GM23338 (cell line): ENCODE measurements around the gene HOXD9.

Source experiments
- EZH2 ChIP-seq: fragments of 200-600 bp; sonication (generic); IDR thresholded peaks from one replicate; pipeline ENCODE4 v1.8.0; 2017; ENCODE audit warnings: antibody characterized with exemption, mild to moderate bottlenecking, low read depth; ENCODE audit not compliant: unreplicated experiment
- EZH2phosphoT487 ChIP-seq: fragments of 200-600 bp; sonication (generic); IDR thresholded peaks from one replicate; pipeline ENCODE4 v1.8.1; 2018; ENCODE audit warnings: antibody characterized with exemption; ENCODE audit not compliant: unreplicated experiment
- NANOG ChIP-seq: IDR thresholded peaks from 2 replicates; pipeline ENCODE4 v1.6.1; 2016; ENCODE audit warnings: antibody characterized with exemption, borderline replicate concordance
- POLR2AphosphoS5 ChIP-seq: IDR thresholded peaks from 2 replicates; pipeline ENCODE4 v1.6.1; 2016; ENCODE audit warnings: antibody characterized with exemption, low read depth
- STAT1 ChIP-seq: IDR thresholded peaks from one replicate; pipeline ENCODE4 v1.6.1; 2016; ENCODE audit warnings: antibody characterized with exemption; ENCODE audit not compliant: unreplicated experiment
- TF ChIP-seq, protein P1 (sequence below), 2 experiments: fragments of 200-600 bp in 1 of 2; sonication (generic) in 1 of 2; conservative IDR thresholded peaks; 2 replicates each; pipeline versions ENCODE4 v1.5.1 to v1.6.1; 2016 to 2017; ENCODE audit warnings: antibody characterized with exemption in 2 of 2, low read depth in 2 of 2, mild to moderate bottlenecking in 2 of 2, moderate library complexity in 1 of 2
- TF ChIP-seq, protein P2 (sequence below): IDR thresholded peaks from one replicate; pipeline ENCODE4 v1.6.1; 2018; ENCODE audit warnings: antibody characterized with exemption; ENCODE audit not compliant: unreplicated experiment
- TF ChIP-seq, protein P3 (sequence below): IDR thresholded peaks from 2 replicates; pipeline ENCODE4 v1.6.1; 2016; ENCODE audit warnings: antibody characterized with exemption

DNA sequence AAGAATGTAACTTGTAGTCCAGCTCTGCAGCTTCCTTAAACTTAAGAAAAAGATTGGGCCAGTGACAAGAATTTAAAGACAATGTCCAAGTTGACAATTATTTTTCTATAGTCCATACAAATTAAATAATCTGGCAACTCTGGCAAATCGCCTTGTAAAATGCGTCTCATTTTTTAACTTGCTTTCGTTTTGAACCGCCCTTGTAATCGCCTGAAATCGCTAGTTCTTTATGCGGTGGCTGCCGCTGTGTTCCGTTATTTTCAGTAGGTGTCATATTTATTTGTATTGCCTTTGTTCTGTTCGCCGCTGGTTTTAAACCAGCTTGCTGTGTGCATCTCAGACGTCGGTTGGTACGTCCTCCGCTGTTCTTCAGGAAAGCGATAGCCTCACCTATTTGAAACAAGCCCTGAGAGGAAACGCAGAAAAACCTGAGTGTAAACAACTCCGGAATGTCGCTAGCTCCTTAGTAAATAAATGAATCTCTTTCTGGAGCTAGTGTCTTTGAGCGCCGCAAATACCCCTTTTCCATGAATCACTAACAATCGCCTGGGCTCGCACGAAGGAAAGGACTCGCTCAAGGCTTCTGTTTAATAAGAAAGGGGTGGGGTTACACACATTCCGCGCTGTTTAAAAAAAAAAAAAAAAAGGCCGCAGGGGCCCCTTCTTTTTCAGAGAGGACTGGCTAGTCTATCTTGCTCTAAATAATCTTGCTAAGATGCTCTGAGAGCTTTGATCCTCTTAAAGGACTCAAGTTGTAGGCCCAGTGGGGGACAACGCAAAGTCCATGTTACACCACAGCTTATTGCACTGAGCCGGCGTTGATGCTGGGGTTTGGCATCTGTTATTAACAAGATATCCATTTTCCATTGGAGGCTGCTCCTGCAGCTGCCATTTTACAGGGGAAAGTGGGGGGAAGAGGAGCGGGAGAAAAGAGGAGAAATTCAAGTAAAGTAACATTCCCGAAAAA lies 10.0 kb downstream of the HOXD9 start:
- TF ChIP-seq, protein P1, sequence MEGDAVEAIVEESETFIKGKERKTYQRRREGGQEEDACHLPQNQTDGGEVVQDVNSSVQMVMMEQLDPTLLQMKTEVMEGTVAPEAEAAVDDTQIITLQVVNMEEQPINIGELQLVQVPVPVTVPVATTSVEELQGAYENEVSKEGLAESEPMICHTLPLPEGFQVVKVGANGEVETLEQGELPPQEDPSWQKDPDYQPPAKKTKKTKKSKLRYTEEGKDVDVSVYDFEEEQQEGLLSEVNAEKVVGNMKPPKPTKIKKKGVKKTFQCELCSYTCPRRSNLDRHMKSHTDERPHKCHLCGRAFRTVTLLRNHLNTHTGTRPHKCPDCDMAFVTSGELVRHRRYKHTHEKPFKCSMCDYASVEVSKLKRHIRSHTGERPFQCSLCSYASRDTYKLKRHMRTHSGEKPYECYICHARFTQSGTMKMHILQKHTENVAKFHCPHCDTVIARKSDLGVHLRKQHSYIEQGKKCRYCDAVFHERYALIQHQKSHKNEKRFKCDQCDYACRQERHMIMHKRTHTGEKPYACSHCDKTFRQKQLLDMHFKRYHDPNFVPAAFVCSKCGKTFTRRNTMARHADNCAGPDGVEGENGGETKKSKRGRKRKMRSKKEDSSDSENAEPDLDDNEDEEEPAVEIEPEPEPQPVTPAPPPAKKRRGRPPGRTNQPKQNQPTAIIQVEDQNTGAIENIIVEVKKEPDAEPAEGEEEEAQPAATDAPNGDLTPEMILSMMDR (conservative IDR thresholded peaks at IDR 0.05; ENCODE audit: low read depth in 2 of 2) = no peak
- TF ChIP-seq POLR2AphosphoS5 = no peak
- TF ChIP-seq, protein P2, sequence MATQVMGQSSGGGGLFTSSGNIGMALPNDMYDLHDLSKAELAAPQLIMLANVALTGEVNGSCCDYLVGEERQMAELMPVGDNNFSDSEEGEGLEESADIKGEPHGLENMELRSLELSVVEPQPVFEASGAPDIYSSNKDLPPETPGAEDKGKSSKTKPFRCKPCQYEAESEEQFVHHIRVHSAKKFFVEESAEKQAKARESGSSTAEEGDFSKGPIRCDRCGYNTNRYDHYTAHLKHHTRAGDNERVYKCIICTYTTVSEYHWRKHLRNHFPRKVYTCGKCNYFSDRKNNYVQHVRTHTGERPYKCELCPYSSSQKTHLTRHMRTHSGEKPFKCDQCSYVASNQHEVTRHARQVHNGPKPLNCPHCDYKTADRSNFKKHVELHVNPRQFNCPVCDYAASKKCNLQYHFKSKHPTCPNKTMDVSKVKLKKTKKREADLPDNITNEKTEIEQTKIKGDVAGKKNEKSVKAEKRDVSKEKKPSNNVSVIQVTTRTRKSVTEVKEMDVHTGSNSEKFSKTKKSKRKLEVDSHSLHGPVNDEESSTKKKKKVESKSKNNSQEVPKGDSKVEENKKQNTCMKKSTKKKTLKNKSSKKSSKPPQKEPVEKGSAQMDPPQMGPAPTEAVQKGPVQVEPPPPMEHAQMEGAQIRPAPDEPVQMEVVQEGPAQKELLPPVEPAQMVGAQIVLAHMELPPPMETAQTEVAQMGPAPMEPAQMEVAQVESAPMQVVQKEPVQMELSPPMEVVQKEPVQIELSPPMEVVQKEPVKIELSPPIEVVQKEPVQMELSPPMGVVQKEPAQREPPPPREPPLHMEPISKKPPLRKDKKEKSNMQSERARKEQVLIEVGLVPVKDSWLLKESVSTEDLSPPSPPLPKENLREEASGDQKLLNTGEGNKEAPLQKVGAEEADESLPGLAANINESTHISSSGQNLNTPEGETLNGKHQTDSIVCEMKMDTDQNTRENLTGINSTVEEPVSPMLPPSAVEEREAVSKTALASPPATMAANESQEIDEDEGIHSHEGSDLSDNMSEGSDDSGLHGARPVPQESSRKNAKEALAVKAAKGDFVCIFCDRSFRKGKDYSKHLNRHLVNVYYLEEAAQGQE = no peak
- TF ChIP-seq EZH2 = peak; percentile 94
- TF ChIP-seq, protein P3, sequence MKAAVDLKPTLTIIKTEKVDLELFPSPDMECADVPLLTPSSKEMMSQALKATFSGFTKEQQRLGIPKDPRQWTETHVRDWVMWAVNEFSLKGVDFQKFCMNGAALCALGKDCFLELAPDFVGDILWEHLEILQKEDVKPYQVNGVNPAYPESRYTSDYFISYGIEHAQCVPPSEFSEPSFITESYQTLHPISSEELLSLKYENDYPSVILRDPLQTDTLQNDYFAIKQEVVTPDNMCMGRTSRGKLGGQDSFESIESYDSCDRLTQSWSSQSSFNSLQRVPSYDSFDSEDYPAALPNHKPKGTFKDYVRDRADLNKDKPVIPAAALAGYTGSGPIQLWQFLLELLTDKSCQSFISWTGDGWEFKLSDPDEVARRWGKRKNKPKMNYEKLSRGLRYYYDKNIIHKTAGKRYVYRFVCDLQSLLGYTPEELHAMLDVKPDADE = no peak
- TF ChIP-seq STAT1 = no peak
- TF ChIP-seq NANOG = no peak
- peak; percentile 63 for TF ChIP-seq EZH2phosphoT487
